ENCODE results near the gene SNX14. TPM values are rescaled to one million over a fixed set of nuclear protein-coding genes. Genes with fewer than 3 reads are reported as not detected.
A peak's percentile ranks its signal among the peaks of the same experiment; 100 is the strongest.

The SNX14 gene
- total and polyA plus RNA-seq, 2 of the 8 experiments (the other 6 are each of a cell fraction or from before 2014, with no cell fraction given) = 11.9 to 24.2 TPM

GRCh38 chr6:85482206-85482904, 111.3 kb downstream of the SNX14 start:
- no peaks in the 10 kb centered on the region for H4K20me1 ChIP-seq (replicated peaks in 1 of 2; ENCODE audit: control insufficient read depth in 1 of 2, insufficient read depth in 2 of 2, low read length in 2 of 2)
- 96% methylated on average over 8 of the region's 8 CpGs; no CpG with 5 or more reads in 1 of the 2 experiments for WGBS, 2 experiments (ENCODE audit: extremely low coverage in 1 of 2, insufficient coverage in 1 of 2, insufficient read length in 1 of 2, insufficient replicate concordance in 2 of 2, low coverage in 1 of 2, low lambda C conversion rate in 2 of 2, missing lambda C conversion rate in 1 of 2)
- H3K23ac ChIP-seq (ENCODE audit: insufficient read length) = no peak overlapping the region
- H3K36me3 ChIP-seq (ENCODE audit: control insufficient read depth in 2 of 4, insufficient read depth in 4 of 4, low read length in 3 of 4) = no peaks in the 10 kb centered on the region
- no peak overlapping the region for H3K27ac ChIP-seq (ENCODE audit: low read depth, low read length)
- H2BK12ac ChIP-seq (ENCODE audit: low read depth, low read length) = no peak overlapping the region; the same call in 1 of the 2 replicates
- POLR2A ChIA-PET (ENCODE audit: partially characterized antibody) = interaction anchor here (0.6 to 1.1 kb wide), 5 partner anchors 11 to 196 kb away, joined by 3 to 5 read pairs (median 3); partner anchors contain the start of gene NT5E
- H2AK5ac ChIP-seq (ENCODE audit: low read depth, low read length) = no peak overlapping the region
- no peak overlapping the region for H3K4ac ChIP-seq (replicated peaks; ENCODE audit: insufficient read length, low read depth, low read length)
- no peak overlapping the region for H2BK5ac ChIP-seq (ENCODE audit: low read depth, low read length)
- H2BK15ac ChIP-seq (ENCODE audit: low read length) = no peak overlapping the region
- H3K27me3 ChIP-seq (replicated peaks in 1 of 4; ENCODE audit: control insufficient read depth in 3 of 4, extremely low read depth in 1 of 4, insufficient read depth in 3 of 4, low read length in 3 of 4) = no peaks in the 10 kb centered on the region
- H3K4me3 ChIP-seq (ENCODE audit: extremely low read depth in 1 of 4, insufficient read depth in 2 of 4, low read depth in 3 of 4, low read length in 4 of 4) = no peak overlapping the region
- H4K5ac ChIP-seq (ENCODE audit: insufficient read length, low read depth, low read length) = no peak overlapping the region
- H4K8ac ChIP-seq (ENCODE audit: extremely low read depth, insufficient read depth, low read length) = no peak overlapping the region
- H3K18ac ChIP-seq (ENCODE audit: extremely low read depth, low read length) = no peak overlapping the region
- peak overlapping the region; percentile 18; the same call in 1 of the 2 replicates for H2AFZ ChIP-seq (ENCODE audit: low read length)
- H3K9ac ChIP-seq (replicated peaks in 1 of 4; ENCODE audit: extremely low read depth in 1 of 4, low read depth in 3 of 4, low read length in 3 of 4) = no peak overlapping the region
- no peak overlapping the region for H3K4me2 ChIP-seq (ENCODE audit: insufficient read depth in 1 of 2, low read depth in 2 of 2, low read length in 2 of 2)
- CTCF ChIA-PET (ENCODE audit: partially characterized antibody) = interaction anchor here (0.6 to 13.1 kb wide), 42 partner anchors 8 to 211 kb away, joined by 3 to 153 read pairs (median 6); partner anchors contain the start of gene NT5E
- no peak overlapping the region for H3K14ac ChIP-seq (ENCODE audit: insufficient read length)
- H4K91ac ChIP-seq (replicated peaks; ENCODE audit: insufficient read length, low read length) = no peak overlapping the region
- FAIRE-seq (no peak), DNase-seq (ENCODE audit: low read depth in 1 of 2, low spot score in 2 of 2) (no peak)
- H3K23me2 ChIP-seq (ENCODE audit: low read depth, low read length) = no peaks in the 10 kb centered on the region
- no peaks in the 10 kb centered on the region for H3K4me1 ChIP-seq (replicated peaks in 1 of 4; ENCODE audit: control insufficient read depth in 3 of 4, insufficient read depth in 4 of 4, low read length in 3 of 4)
- no peaks in the 10 kb centered on the region for H3K9me3 ChIP-seq (ENCODE audit: insufficient read depth in 2 of 2, low read depth in 1 of 2, low read length in 1 of 2)
- no peak overlapping the region for H2BK120ac ChIP-seq (replicated peaks; ENCODE audit: low read depth, low read length)
- no peak overlapping the region for H2BK20ac ChIP-seq (ENCODE audit: low read length)
- no peaks in the 10 kb centered on the region for H3K79me1 ChIP-seq (ENCODE audit: low read depth, low read length)
- H3K56ac ChIP-seq (replicated peaks; ENCODE audit: insufficient read length, low read depth, low read length) = no peak overlapping the region
- no peaks in the 10 kb centered on the region for H3K79me2 ChIP-seq (ENCODE audit: control insufficient read depth in 1 of 2, insufficient read depth in 2 of 2, low read length in 2 of 2)
- TF ChIP-seq SIX5 (IDR thresholded peaks at IDR 0.05; ENCODE audit: low read depth, low read length) (no peak), SIN3A (conservative IDR thresholded peaks at IDR 0.05 in 1 of 2, IDR thresholded peaks at IDR 0.05 in 1 of 2; ENCODE audit: low read depth in 1 of 2, low read length in 2 of 2) (no peak), CREB1 (IDR thresholded peaks at IDR 0.05) (no peak), SRF (IDR thresholded peaks at IDR 0.05; ENCODE audit: low read depth, low read length) (no peak), CTCF (IDR thresholded peaks at IDR 0.05; ENCODE audit: control extremely low read depth in 1 of 3, insufficient read depth in 1 of 3, low read depth in 1 of 3, low read length in 3 of 3) (no peak), RAD21 (IDR thresholded peaks at IDR 0.05 in 1 of 2, conservative IDR thresholded peaks at IDR 0.05 in 1 of 2; ENCODE audit: low read depth in 2 of 2, low read length in 2 of 2) (no peak), POLR2AphosphoS5 (IDR thresholded peaks at IDR 0.05; ENCODE audit: low read depth, low read length) (no peak), JUND (IDR thresholded peaks at IDR 0.05; ENCODE audit: low read length) (no peak), SP2 (IDR thresholded peaks at IDR 0.05; ENCODE audit: low read length) (no peak), TAF1 (IDR thresholded peaks at IDR 0.05; ENCODE audit: low read depth, low read length) (no peak), NRF1 (IDR thresholded peaks at IDR 0.05; ENCODE audit: low read depth, low read length) (no peak)

Measured in H1 (cell line).